ENCODE results near the gene G6PD. TPM values are rescaled to one million over a fixed set of nuclear protein-coding genes. Genes with fewer than 3 reads are reported as not detected.

The G6PD gene
- total and polyA plus RNA-seq, 10 of the 15 experiments (the other 5 are each of a cell fraction or from before 2014, with no cell fraction given): 1.6 to 62.5 (median 28.4) TPM

GRCh38 chrX:154490021-154490413 lies 56.6 kb downstream of the G6PD start:
- peak overlapping the region; percentile 76 for H3K27ac ChIP-seq (ENCODE audit: control insufficient read depth, insufficient read depth)
- H4K20me1 ChIP-seq (ENCODE audit: control insufficient read depth, insufficient read depth): no peaks in the 10 kb centered on the region
- 34% methylated on average over 15 of the region's 19 CpGs for WGBS (ENCODE audit: insufficient coverage, insufficient replicate concordance, low lambda C conversion rate, missing lambda C conversion rate)
- FAIRE-seq (no peak), ATAC-seq (peak; percentile 35), DNase-seq (ENCODE audit: low read depth, low spot score) (no peak)
- TSS peak; percentile 81 for BruUV-seq (replicated peaks)
- POLR2A ChIA-PET: interaction anchor here (0.7 to 3.3 kb wide), 17 partner anchors 9 to 121 kb away, joined by 3 to 14 read pairs (median 4); partner anchors contain the start of genes EMD, FAM3A and RPL10
- peaks cover 6% of the 10 kb centered on the region; the same call in 1 of the 2 replicates for H3K4me1 ChIP-seq (ENCODE audit: control insufficient read depth, insufficient read depth, low read length)
- peak overlapping the region; percentile 55 for H2AFZ ChIP-seq (ENCODE audit: control insufficient read depth, low read depth, low read length)
- no peaks in the 10 kb centered on the region; the same call in 2 of the 3 replicates for H3K9me3 ChIP-seq (replicated peaks; ENCODE audit: control insufficient read depth, insufficient read depth, low read length)
- peak overlapping the region; percentile 84 for H3K4me2 ChIP-seq (ENCODE audit: control insufficient read depth, insufficient read depth)
- peaks cover 16% of the 10 kb centered on the region for H3K79me2 ChIP-seq (ENCODE audit: control insufficient read depth, insufficient read depth, low read length)
- H3K36me3 ChIP-seq (ENCODE audit: control insufficient read depth in 2 of 2, insufficient read depth in 2 of 2, low read length in 1 of 2): peaks cover 0 to 2% of the 10 kb centered on the region in 2 experiments; a peak in 1 of 4 replicates
- intact Hi-C loops (cut with micrococcal nuclease; ENCODE audit: unreplicated experiment) (loop anchor here (1.0 kb wide), 1 partner anchor 37 kb away; no protein-coding TSS in a partner anchor), in situ Hi-C loops (cut with MboI) (no loop called here)
- TF ChIP-seq WRNIP1 (IDR thresholded peaks at IDR 0.05; ENCODE audit: borderline replicate concordance, low read depth, low read length) (no peak), GABPA (IDR thresholded peaks at IDR 0.05; ENCODE audit: low read depth) (no peak), ASH2L (IDR thresholded peaks at IDR 0.05; ENCODE audit: borderline replicate concordance, low read depth) (no peak), CEBPB (IDR thresholded peaks at IDR 0.05; ENCODE audit: borderline replicate concordance in 1 of 2, low read depth in 2 of 2, low read length in 2 of 2) (no peak), ZBTB4 (CRISPR knock-in tag; IDR thresholded peaks at IDR 0.05) (no peak), IRF5 (IDR thresholded peaks at IDR 0.05; ENCODE audit: borderline replicate concordance) (no peak), CEBPZ (IDR thresholded peaks at IDR 0.05; ENCODE audit: low read depth, low read length) (no peak), MYB (IDR thresholded peaks at IDR 0.05; ENCODE audit: borderline replicate concordance, low read depth, low read length) (no peak), SIX5 (IDR thresholded peaks at IDR 0.05; ENCODE audit: low read depth, low read length, severe bottlenecking) (no peak), GATAD2B (conservative IDR thresholded peaks at IDR 0.05; ENCODE audit: low read depth) (no peak), FOS (IDR thresholded peaks at IDR 0.05; ENCODE audit: borderline replicate concordance, extremely low read depth, insufficient read length) (no peak), ZSCAN29 (IDR thresholded peaks at IDR 0.05) (no peak), JUND (IDR thresholded peaks at IDR 0.05; ENCODE audit: low read depth, low read length) (no peak)
- H3K27me3 ChIP-seq (replicated peaks in 1 of 2; ENCODE audit: control insufficient read depth in 2 of 2, insufficient read depth in 2 of 2, low read length in 1 of 2): no peaks in the 10 kb centered on the region
- CTCF ChIA-PET: interaction anchor here (0.6 to 2.4 kb wide), 4 partner anchors 9 to 110 kb away, joined by 3 to 13 read pairs (median 4); no protein-coding TSS in a partner anchor
- H3K9ac ChIP-seq (ENCODE audit: control insufficient read depth, insufficient read depth, low read length): peak overlapping the region; percentile 80
- RAD21 ChIA-PET (ENCODE audit: unreplicated experiment): interaction anchor here (0.6 to 1.9 kb wide), 10 partner anchors 11 to 116 kb away, joined by 3 to 7 read pairs (median 4); partner anchors contain the start of genes FAM3A, LAGE3 and RPL10
- SMC1A ChIA-PET (ENCODE audit: uncharacterized antibody, unreplicated experiment): interaction anchor here (0.9 to 2.2 kb wide), 4 partner anchors 10 to 62 kb away, joined by 3 to 7 read pairs (median 4); partner anchors contain the start of genes ATP6AP1 and FAM3A
- H3K4me3 ChIP-seq: peak overlapping the region; percentile 74
